ENCODE data around the gene NFATC2. TPM values are rescaled to one million over a fixed set of nuclear protein-coding genes. Genes with fewer than 3 reads are reported as not detected.

NFATC2 gene
- polyA plus RNA-seq, 3 donors = 1.4 to 2.1 (median 1.8) TPM

- DNase-seq (ENCODE audit: low read depth in 3 of 3, low spot score in 2 of 3) = no peak
Observed at GRCh38 chr20:51368461-51369211, 173.9 kb downstream of the NFATC2 start.

GRCh38 chr20:51366155-51366886 lies 176.2 kb downstream of the NFATC2 start:
- DNase-seq (ENCODE audit: low read depth in 3 of 3, low spot score in 2 of 3) = no peak

- no peak for DNase-seq (ENCODE audit: low read depth in 3 of 3, low spot score in 2 of 3)
Observed at GRCh38 chr20:51365670-51366069, 176.8 kb downstream of the NFATC2 start.

GRCh38 chr20:51363813-51364212 lies 178.7 kb downstream of the NFATC2 start:
- DNase-seq (ENCODE audit: low read depth in 3 of 3, low spot score in 2 of 3) = no peak

GRCh38 chr20:51363378-51363777 lies 179.1 kb downstream of the NFATC2 start:
- DNase-seq (ENCODE audit: low read depth in 3 of 3, low spot score in 2 of 3) = no peak

- no peak for DNase-seq (ENCODE audit: low read depth in 3 of 3, low spot score in 2 of 3)
Observed at GRCh38 chr20:51362254-51362653, 180.3 kb downstream of the NFATC2 start.

- no peak for DNase-seq (ENCODE audit: low read depth in 3 of 3, low spot score in 2 of 3)
Observed at GRCh38 chr20:51361258-51361657, 181.3 kb downstream of the NFATC2 start.

- DNase-seq (ENCODE audit: low read depth in 3 of 3, low spot score in 2 of 3) = no peak
Observed at GRCh38 chr20:51360451-51361201, 181.9 kb downstream of the NFATC2 start.

GRCh38 chr20:51359947-51360346 lies 182.6 kb downstream of the NFATC2 start:
- DNase-seq (ENCODE audit: low read depth in 3 of 3, low spot score in 2 of 3) = no peak

GRCh38 chr20:51359401-51359800 lies 183.1 kb downstream of the NFATC2 start:
- DNase-seq (ENCODE audit: low read depth in 3 of 3, low spot score in 2 of 3) = no peak

GRCh38 chr20:51358032-51358724 lies 184.3 kb downstream of the NFATC2 start:
- no peak for DNase-seq (ENCODE audit: low read depth in 3 of 3, low spot score in 2 of 3)

- DNase-seq (ENCODE audit: low read depth in 3 of 3, low spot score in 2 of 3) = no peak
Observed at GRCh38 chr20:51357543-51357942, 185.0 kb downstream of the NFATC2 start.

GRCh38 chr20:51356871-51357270 lies 185.6 kb downstream of the NFATC2 start:
- no peak for DNase-seq (ENCODE audit: low read depth in 3 of 3, low spot score in 2 of 3)

- DNase-seq (ENCODE audit: low read depth in 3 of 3, low spot score in 2 of 3) = no peak
Observed at GRCh38 chr20:51354769-51355319, 187.7 kb downstream of the NFATC2 start.

GRCh38 chr20:51354191-51354768 lies 188.2 kb downstream of the NFATC2 start:
- DNase-seq (ENCODE audit: low read depth in 3 of 3, low spot score in 2 of 3) = no peak

GRCh38 chr20:51353491-51353890 lies 189.0 kb downstream of the NFATC2 start:
- DNase-seq (ENCODE audit: low read depth in 3 of 3, low spot score in 2 of 3) = no peak

- no peak for DNase-seq (ENCODE audit: low read depth in 3 of 3, low spot score in 2 of 3)
Observed at GRCh38 chr20:51352791-51353190, 189.7 kb downstream of the NFATC2 start.

- no peak for DNase-seq (ENCODE audit: low read depth in 3 of 3, low spot score in 2 of 3)
Observed at GRCh38 chr20:51350941-51351631, 191.4 kb downstream of the NFATC2 start.

- no peak for DNase-seq (ENCODE audit: low read depth in 3 of 3, low spot score in 2 of 3)
Observed at GRCh38 chr20:51348876-51349275, 193.6 kb downstream of the NFATC2 start.

GRCh38 chr20:51347831-51348230 lies 194.7 kb downstream of the NFATC2 start:
- no peak for DNase-seq (ENCODE audit: low read depth in 3 of 3, low spot score in 2 of 3)

Measured in right renal cortex interstitium (tissue), 3 donors.